ENCODE data around the gene POLH.
"Not testable (repeated sequence)": the region's sequence is repeated elsewhere in the genome, so short reads cannot be mapped to it uniquely, and the experiment has no call there.

The POLH gene

GRCh38 chr6:43588194-43588593 is 12.2 kb downstream of the POLH start:
- H4K20me1 ChIP-seq (ENCODE audit: control insufficient read depth, insufficient read depth, low read depth, low read length), result no peaks in the 10 kb centered on the region
- H3K36me3 ChIP-seq (ENCODE audit: control insufficient read depth, low read length), result peaks cover 98% of the 10 kb centered on the region
- H3K27ac ChIP-seq (ENCODE audit: low read depth, low read length), result no peak overlapping the region
- H3K4me1 ChIP-seq (ENCODE audit: control insufficient read depth, low read length), result no peaks in the 10 kb centered on the region
- TF ChIP-seq EZH2phosphoT487 (IDR thresholded peaks at IDR 0.05; ENCODE audit: borderline replicate concordance, low read length) (no peak), CTCF (IDR thresholded peaks at IDR 0.05; ENCODE audit: low read depth, low read length, poor library complexity, severe bottlenecking) (no peak)
- no peaks in the 10 kb centered on the region for H3K9me2 ChIP-seq (replicated peaks; ENCODE audit: control insufficient read depth, low read length)
- H3K9me3 ChIP-seq (ENCODE audit: control insufficient read depth, insufficient read depth, low read length), result no peaks in the 10 kb centered on the region
- H3K4me3 ChIP-seq (ENCODE audit: low read length), result no peak overlapping the region
- H3K4me2 ChIP-seq (ENCODE audit: low read length), result no peak overlapping the region
- no peaks in the 10 kb centered on the region for H3F3A ChIP-seq (ENCODE audit: control insufficient read depth, insufficient read depth)
- H3K27me3 ChIP-seq (ENCODE audit: control insufficient read depth, low read length), result no peaks in the 10 kb centered on the region
- H3K79me2 ChIP-seq (ENCODE audit: control insufficient read depth, low read length), result peaks cover 72% of the 10 kb centered on the region

- H3K9me2 ChIP-seq (replicated peaks; ENCODE audit: control insufficient read depth, low read length); H3K27me3 ChIP-seq (ENCODE audit: control insufficient read depth, low read length); H3K9me3 ChIP-seq (ENCODE audit: control insufficient read depth, insufficient read depth, low read length); H3K4me1 ChIP-seq (ENCODE audit: control insufficient read depth, low read length); H4K20me1 ChIP-seq (ENCODE audit: control insufficient read depth, insufficient read depth, low read depth, low read length); H3K4me3 ChIP-seq (ENCODE audit: low read length); H3F3A ChIP-seq (ENCODE audit: control insufficient read depth, insufficient read depth); H3K4me2 ChIP-seq (ENCODE audit: low read length); H3K27ac ChIP-seq (ENCODE audit: low read depth, low read length): not testable (repeated sequence)
- Histone ChIP-seq H3K79me2 (ENCODE audit: control insufficient read depth, low read length) (peaks cover 64% of the 10 kb centered on the region), H3K36me3 (ENCODE audit: control insufficient read depth, low read length) (peaks cover 98% of the 10 kb centered on the region)
Observed at GRCh38 chr6:43589564-43589963, 13.6 kb downstream of the POLH start.

GRCh38 chr6:43593938-43594337 is 18.0 kb downstream of the POLH start:
- no peak overlapping the region for H3K4me3 ChIP-seq (ENCODE audit: low read length)
- no peaks in the 10 kb centered on the region for H3K4me1 ChIP-seq (ENCODE audit: control insufficient read depth, low read length)
- H3K4me2 ChIP-seq (ENCODE audit: low read length), result no peak overlapping the region
- no peaks in the 10 kb centered on the region for H4K20me1 ChIP-seq (ENCODE audit: control insufficient read depth, insufficient read depth, low read depth, low read length)
- no peaks in the 10 kb centered on the region for H3K9me2 ChIP-seq (replicated peaks; ENCODE audit: control insufficient read depth, low read length)
- H3K27ac ChIP-seq (ENCODE audit: low read depth, low read length), result no peak overlapping the region
- no peaks in the 10 kb centered on the region for H3K27me3 ChIP-seq (ENCODE audit: control insufficient read depth, low read length)
- TF ChIP-seq EZH2phosphoT487 (IDR thresholded peaks at IDR 0.05; ENCODE audit: borderline replicate concordance, low read length) (no peak), CTCF (IDR thresholded peaks at IDR 0.05; ENCODE audit: low read depth, low read length, poor library complexity, severe bottlenecking) (no peak)
- H3F3A ChIP-seq (ENCODE audit: control insufficient read depth, insufficient read depth), result peaks cover 5% of the 10 kb centered on the region; the same call in 1 of the 2 replicates
- H3K79me2 ChIP-seq (ENCODE audit: control insufficient read depth, low read length), result peaks cover 40% of the 10 kb centered on the region
- H3K9me3 ChIP-seq (ENCODE audit: control insufficient read depth, insufficient read depth, low read length), result no peaks in the 10 kb centered on the region
- peaks cover 80% of the 10 kb centered on the region for H3K36me3 ChIP-seq (ENCODE audit: control insufficient read depth, low read length)

GRCh38 chr6:43600595-43600994 is 24.6 kb downstream of the POLH start:
- H3K27me3 ChIP-seq (ENCODE audit: control insufficient read depth, low read length), result no peaks in the 10 kb centered on the region
- H3K9me2 ChIP-seq (replicated peaks; ENCODE audit: control insufficient read depth, low read length), result no peaks in the 10 kb centered on the region
- no peak overlapping the region for H3K4me2 ChIP-seq (ENCODE audit: low read length)
- H3K36me3 ChIP-seq (ENCODE audit: control insufficient read depth, low read length), result peaks cover 82% of the 10 kb centered on the region
- no peaks in the 10 kb centered on the region for H3K4me1 ChIP-seq (ENCODE audit: control insufficient read depth, low read length)
- no peaks in the 10 kb centered on the region for H3K79me2 ChIP-seq (ENCODE audit: control insufficient read depth, low read length)
- TF ChIP-seq EZH2phosphoT487 (IDR thresholded peaks at IDR 0.05; ENCODE audit: borderline replicate concordance, low read length), result no peak
- TF ChIP-seq CTCF (IDR thresholded peaks at IDR 0.05; ENCODE audit: low read depth, low read length, poor library complexity, severe bottlenecking), result no peak
- no peak overlapping the region for H3K27ac ChIP-seq (ENCODE audit: low read depth, low read length)
- H3K4me3 ChIP-seq (ENCODE audit: low read length), result no peak overlapping the region
- H3F3A ChIP-seq (ENCODE audit: control insufficient read depth, insufficient read depth), result peaks cover 18% of the 10 kb centered on the region
- H3K9me3 ChIP-seq (ENCODE audit: control insufficient read depth, insufficient read depth, low read length), result no peaks in the 10 kb centered on the region
- no peaks in the 10 kb centered on the region for H4K20me1 ChIP-seq (ENCODE audit: control insufficient read depth, insufficient read depth, low read depth, low read length)

All from DOHH2 (cell line).